Left lung (tissue), 10 donors: ENCODE results near the gene PIK3R1. TPM values are rescaled to one million over a fixed set of nuclear protein-coding genes. Genes with fewer than 3 reads are reported as not detected.

Experiments
- ATAC-seq: fragments of 200-7000 bp; cut with Tn5 transposase; one replicate; pipeline ENCODE4 v1.9.1; 2020; ENCODE audit warnings: moderate library complexity
- DNase-seq, 4 donors: peaks; one replicate each; pipeline ENCODE4 v3.0.0-alpha.2; 2013 to 2020
- H3K27ac ChIP-seq, 2 donors: fragments of 200-600 bp; sonication (generic) in 1 of 2; one replicate each; pipeline versions ENCODE4 v1.5.0 to v1.8.0; 2020 to 2021
- H3K27me3 ChIP-seq, 2 donors: fragments of 200-600 bp; sonication (generic) in 1 of 2; one replicate each; pipeline versions ENCODE4 v1.5.0 to v1.8.0; 2020 to 2021
- H3K36me3 ChIP-seq, 2 donors: fragments of 200-600 bp; sonication (generic) in 1 of 2; one replicate each; pipeline versions ENCODE4 v1.5.0 to v1.8.0; 2020 to 2021
- H3K4me1 ChIP-seq, 2 donors: fragments of 200-600 bp; one replicate each; pipeline ENCODE4 v1.8.0; 2021
- H3K4me3 ChIP-seq, 2 donors: fragments of 200-600 bp; sonication (generic) in 1 of 2; one replicate each; pipeline versions ENCODE4 v1.5.0 to v1.8.0; 2020 to 2021; ENCODE audit warnings: mild to moderate bottlenecking in 1 of 2
- H3K9me3 ChIP-seq, 2 donors: fragments of 200-600 bp; sonication (generic) in 1 of 2; one replicate each; pipeline versions ENCODE4 v1.5.0 to v1.8.0; 2020 to 2021
- CTCF ChIP-seq, 2 donors: fragments of 200-600 bp; sonication (generic) in 1 of 2; IDR thresholded peaks; one replicate each; pipeline versions ENCODE4 v1.5.0 to v1.8.0; 2021; ENCODE audit warnings: antibody characterized with exemption in 2 of 2
- intact Hi-C, 2 donors: fragments of 100-400 bp; cut with DNase I; formaldehyde crosslinking; loops; one replicate each; pipeline versions ENCODE4 v1.11.2 to v1.14.2; 2022
- polyA plus RNA-seq, 6 donors: library from polyadenylated mRNA; unstranded; fragments of 120-200 nt; gene quantifications; one replicate each; pipeline ENCODE4 v1.2.1, GENCODE V29; 2013; ENCODE audit not compliant: insufficient read length in 6 of 6
- total RNA-seq, 2 donors: library from RNA; stranded (reverse); fragmentation: NEBNext Ultra II Directional; extraction: Animal tissue kit (Norgen Biotek cat#: 25700); gene quantifications; one replicate each; pipeline ENCODE4 v1.2.1, GENCODE V29; 2021
- donor health status: DM: no; HTN: yes; CAD: no.
- donor health status: DM: no; HTN: no; CAD: no.

The PIK3R1 gene
- total and polyA plus RNA-seq, 8 donors: 70.9 to 92.9 (median 80.5) TPM

DNA sequence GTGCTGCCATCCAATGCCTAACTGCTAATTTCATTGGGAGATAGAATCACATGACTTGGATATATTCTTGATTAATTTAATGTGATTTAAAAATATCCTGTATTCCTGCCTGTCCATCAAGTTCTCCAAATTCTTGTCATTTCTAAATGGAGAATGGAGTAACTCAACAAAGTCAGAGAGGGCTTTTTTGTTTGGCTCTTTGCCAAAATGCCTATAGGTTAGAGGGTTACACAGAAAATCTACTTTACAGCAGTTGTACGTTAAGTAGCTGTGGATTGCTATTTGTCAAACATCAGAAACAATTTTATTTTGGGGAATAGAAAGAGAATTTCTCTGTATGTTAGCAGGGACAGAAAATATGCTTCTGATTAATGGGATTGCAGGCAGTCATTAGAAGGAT is 5.9 kb downstream of the PIK3R1 start:
- Histone ChIP-seq H3K4me3 (no peak overlapping the region), H3K27ac (no peak overlapping the region), H3K36me3 (peaks cover 0 to 4% of the 10 kb centered on the region in 2 donors), H3K27me3 (no peaks in the 10 kb centered on the region), H3K9me3 (no peaks in the 10 kb centered on the region), H3K4me1 (peaks cover 29 to 82% of the 10 kb centered on the region in 2 donors)
- no peak for TF ChIP-seq CTCF (IDR thresholded peaks at IDR 0.05)
- no peak for ATAC-seq
- DNase-seq: no peak
- intact Hi-C loops: no loop called here

GRCh38 chr5:68222310-68222709 is 6.8 kb downstream of the PIK3R1 start:
- no peaks in the 10 kb centered on the region for H3K27me3 ChIP-seq
- no peaks in the 10 kb centered on the region for H3K9me3 ChIP-seq
- no peak overlapping the region for H3K4me3 ChIP-seq
- H3K36me3 ChIP-seq: peaks cover 0 to 12% of the 10 kb centered on the region in 2 donors
- H3K4me1 ChIP-seq: peaks cover 29 to 82% of the 10 kb centered on the region in 2 donors
- no peak for TF ChIP-seq CTCF (IDR thresholded peaks at IDR 0.05)
- no peak overlapping the region for H3K27ac ChIP-seq
- no peak for ATAC-seq
- intact Hi-C loops: no loop called here
- DNase-seq: no peak

DNA sequence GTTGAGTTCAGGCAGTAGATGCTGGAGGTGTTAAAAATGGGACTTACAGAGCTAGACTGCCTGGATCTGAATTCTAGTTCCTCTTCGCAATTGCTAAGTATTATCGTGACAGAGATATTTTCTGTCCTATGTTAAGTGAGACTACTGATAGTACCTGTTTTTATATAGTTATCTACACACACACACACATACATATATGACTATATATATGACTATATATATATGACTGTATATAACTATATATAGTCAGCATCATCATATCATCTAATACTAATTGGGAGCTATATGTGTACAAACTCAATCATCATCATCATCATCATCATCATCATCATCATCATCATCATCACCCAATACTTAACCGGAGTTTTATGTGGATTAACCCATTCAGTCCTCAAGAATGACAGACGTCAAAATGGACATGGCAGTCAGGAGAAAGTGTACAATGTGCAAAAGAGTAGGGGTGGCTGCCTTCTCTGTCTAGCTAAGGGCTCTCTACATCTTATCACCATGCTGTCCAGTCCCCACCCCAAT is 7.3 kb downstream of the PIK3R1 start:
- Histone ChIP-seq H3K27me3 (no peaks in the 10 kb centered on the region), H3K36me3 (peaks cover 0 to 18% of the 10 kb centered on the region in 2 donors), H3K9me3 (no peaks in the 10 kb centered on the region), H3K4me1 (peaks cover 29 to 77% of the 10 kb centered on the region in 2 donors), H3K27ac (no peak overlapping the region), H3K4me3 (no peak overlapping the region)
- DNase-seq (no peak), ATAC-seq (no peak)
- no peak for TF ChIP-seq CTCF (IDR thresholded peaks at IDR 0.05)
- intact Hi-C loops: no loop called here

GRCh38 chr5:68223904-68224303 is 8.3 kb downstream of the PIK3R1 start:
- ATAC-seq (no peak), DNase-seq (no peak)
- Histone ChIP-seq H3K27ac (peak overlapping the region in 1 of 2 donors; percentile 45), H3K36me3 (peaks cover 0 to 27% of the 10 kb centered on the region in 2 donors), H3K4me1 (peaks cover 26 to 66% of the 10 kb centered on the region in 2 donors), H3K9me3 (no peaks in the 10 kb centered on the region), H3K4me3 (no peak overlapping the region), H3K27me3 (no peaks in the 10 kb centered on the region)
- no peak for TF ChIP-seq CTCF (IDR thresholded peaks at IDR 0.05)
- intact Hi-C loops: no loop called here

DNA sequence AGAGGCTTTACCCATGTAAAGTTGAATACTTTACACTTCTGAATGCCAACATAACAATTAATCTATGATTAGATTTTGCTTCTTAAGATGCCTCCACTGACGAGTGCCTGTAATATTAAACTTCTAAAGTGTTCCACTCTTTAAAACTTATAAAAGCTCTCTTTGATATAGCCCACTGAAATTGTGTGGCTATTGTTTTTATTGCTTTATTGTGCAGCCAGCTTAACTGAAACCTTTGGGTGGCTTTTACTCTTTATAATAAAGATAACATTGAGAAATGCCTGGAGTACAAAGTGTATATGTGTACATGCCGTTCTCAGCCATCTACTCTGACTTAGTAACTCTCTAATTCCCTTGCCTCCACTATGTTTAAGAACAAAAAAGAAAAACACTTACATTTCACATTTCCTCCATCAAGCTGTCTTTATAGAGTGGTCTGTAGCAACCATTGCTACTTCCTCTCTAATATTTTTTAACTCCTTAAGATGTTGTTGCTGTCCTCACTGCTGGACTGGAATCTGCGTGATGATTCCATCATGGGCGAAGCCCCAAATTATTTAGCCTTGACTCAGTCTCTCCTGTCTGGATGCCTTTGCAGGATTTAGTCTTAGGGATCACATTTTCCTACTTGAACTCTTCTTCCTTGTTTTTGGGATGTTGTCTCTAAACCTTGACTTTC is 9.1 kb downstream of the PIK3R1 start:
- Histone ChIP-seq H3K36me3 (peaks cover 0 to 27% of the 10 kb centered on the region in 2 donors), H3K27ac (peak overlapping the region; percentile 45 to 63), H3K9me3 (no peaks in the 10 kb centered on the region), H3K4me3 (no peak overlapping the region), H3K4me1 (peaks cover 20 to 62% of the 10 kb centered on the region in 2 donors), H3K27me3 (no peaks in the 10 kb centered on the region)
- no peak for TF ChIP-seq CTCF (IDR thresholded peaks at IDR 0.05)
- ATAC-seq: peak; percentile 21
- intact Hi-C loops: no loop called here
- no peak for DNase-seq
